VCaP (cell line): ENCODE data around the gene WDTC1.

Experiments used
- H3K27ac ChIP-seq: fragments of 450-650 bp; 2 replicates; pipeline ENCODE4 v1.5.1; 2017
- CTCF ChIP-seq: fragments of 450-650 bp; conservative IDR thresholded peaks from 2 replicates; pipeline ENCODE4 v1.5.1; 2017; ENCODE audit warnings: mild to moderate bottlenecking, moderate library complexity

WDTC1 gene

DNA sequence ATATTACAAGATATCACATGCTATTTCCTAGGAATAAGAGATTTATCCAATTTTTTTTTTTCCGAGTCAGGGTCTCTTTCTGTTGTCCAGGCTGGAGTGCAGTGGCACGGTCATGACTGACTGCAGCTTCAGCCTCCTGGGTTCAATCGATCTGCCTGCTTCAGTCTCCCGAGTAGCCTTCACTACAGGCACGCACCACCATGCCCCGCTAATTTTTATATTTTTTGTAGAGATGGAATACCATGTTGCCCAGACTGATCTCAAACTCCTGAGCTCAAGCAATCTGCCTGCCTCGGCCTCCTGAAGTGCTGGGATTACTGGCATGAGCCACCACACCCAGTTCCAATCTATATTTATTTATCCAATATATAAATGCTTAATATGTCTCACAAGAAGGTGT lies 18.0 kb upstream of the WDTC1 start:
- H3K27ac ChIP-seq = no peak overlapping the region
- TF ChIP-seq CTCF = no peak

DNA sequence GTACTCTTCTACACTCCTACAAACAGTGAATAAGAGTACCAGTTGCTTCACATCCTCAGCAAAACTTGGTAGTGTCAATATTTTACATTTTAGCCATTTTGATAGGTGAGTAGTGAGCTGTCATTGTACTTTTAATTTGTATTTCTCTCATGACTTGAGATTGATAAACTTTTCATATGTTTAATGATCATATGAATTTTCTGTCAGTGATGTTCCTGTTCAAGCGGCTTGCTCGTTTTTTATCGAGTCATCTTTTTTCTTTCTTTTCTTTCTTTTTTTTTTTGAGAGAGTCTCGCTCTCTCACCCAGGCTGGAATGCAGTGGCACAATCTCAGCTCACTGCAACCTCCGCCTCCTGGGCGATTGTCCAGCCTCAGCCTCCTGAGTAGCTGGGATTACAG lies 17.0 kb upstream of the WDTC1 start:
- no peak overlapping the region for H3K27ac ChIP-seq
- TF ChIP-seq CTCF = no peak

DNA sequence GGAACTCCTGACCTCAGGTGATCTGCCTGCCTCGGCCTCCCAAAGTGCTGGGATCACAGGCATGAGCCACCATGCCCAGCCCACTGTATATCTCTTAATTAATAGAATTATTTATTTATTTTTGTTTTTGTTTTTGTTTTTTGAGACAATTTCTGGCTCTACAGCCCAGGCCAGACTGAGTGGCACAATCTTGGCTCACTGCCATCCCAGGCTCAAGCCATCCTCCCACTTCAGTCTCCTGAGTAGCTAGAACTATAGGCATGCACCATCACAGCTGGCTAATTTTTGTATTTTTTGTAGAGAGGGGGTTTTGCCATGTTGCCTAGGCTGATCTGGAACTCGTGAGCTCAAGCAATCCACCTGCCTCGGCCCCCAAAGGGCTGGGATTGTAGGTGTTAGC lies 15.7 kb upstream of the WDTC1 start:
- H3K27ac ChIP-seq = no peak overlapping the region
- no peak for TF ChIP-seq CTCF

DNA sequence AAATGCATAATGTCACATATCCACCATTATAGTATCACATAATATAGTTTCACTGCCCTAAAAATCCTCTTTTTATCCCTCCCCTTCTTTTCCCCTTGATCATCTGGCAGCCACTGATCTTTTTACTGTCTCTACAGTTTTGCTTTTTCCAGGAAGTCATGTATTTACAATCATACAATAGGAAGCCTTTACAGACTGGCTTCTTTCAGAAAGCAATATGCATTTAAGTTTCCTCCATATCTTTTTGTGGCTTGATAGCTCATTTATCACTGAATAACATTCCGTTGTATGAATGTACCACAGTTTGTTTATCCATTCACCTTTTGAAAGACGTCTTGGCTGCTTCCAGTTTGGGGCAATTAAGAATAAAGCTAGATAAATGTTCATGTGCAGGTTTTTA lies 14.3 kb upstream of the WDTC1 start:
- no peak for TF ChIP-seq CTCF
- peak overlapping the region; percentile 35 for H3K27ac ChIP-seq

DNA sequence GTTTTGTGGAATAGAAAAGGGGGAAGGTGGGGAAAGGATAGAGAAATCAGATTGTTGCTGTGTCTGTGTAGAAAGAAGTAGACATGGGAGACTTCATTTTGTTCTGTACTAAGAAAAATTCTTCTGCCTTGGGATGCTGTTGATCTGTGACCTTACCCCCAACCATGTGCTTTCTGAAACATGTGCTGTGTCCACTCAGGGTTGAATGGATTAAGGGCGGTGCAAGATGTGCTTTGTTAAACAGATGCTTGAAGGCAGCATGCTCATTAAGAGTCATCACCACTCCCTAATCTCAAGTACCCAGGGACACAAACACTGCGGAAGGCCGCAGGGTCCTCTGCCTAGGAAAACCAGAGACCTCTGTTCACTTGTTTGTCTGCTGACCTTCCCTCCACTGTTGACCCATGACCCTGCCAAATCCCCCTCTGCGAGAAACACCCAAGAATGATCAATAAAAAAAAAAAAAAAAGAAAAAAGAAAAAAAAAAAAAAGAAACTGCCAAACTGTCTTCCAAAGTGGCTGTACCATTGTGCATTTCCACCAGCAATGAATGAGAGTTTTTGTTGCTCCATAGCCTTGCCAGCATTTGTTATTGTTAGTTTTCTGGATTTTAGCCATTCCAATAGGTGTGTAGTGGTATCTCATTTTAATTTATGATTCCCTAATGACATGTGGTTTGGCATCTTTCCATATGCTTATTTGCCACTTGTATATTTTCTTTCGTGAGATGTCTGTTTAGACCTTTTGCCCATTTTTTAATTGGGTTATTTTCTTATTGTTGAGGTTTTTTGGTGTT lies 13.5 kb upstream of the WDTC1 start:
- H3K27ac ChIP-seq = peak overlapping the region; percentile 35; the same call in 1 of the 2 replicates

DNA sequence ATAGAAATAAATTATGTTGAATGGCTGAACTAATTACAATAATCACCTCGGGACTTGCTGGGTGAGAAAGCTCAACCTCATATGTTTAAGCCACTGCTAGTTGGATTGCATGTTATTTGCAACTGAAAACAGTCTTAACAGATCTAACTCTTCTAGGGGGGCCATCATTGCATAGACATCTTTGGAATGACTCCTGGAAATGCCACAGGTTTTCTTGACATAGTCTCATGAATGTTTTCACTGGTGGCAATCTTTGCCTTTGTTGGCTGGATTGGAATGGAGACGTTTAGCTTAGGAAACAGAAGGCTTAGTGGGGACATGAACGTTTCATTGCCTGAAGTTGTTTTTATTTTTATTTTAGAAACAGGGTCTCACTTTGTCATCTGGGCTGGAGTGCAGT lies 8.8 kb upstream of the WDTC1 start:
- no peak for TF ChIP-seq CTCF

GRCh38 chr1:27227765-27228164 lies 6.7 kb upstream of the WDTC1 start:
- H3K27ac ChIP-seq = no peak overlapping the region
- no peak for TF ChIP-seq CTCF

More for the DNA sequence above, 8.8 kb upstream of the WDTC1 start:
- no peak overlapping the region for H3K27ac ChIP-seq

- no peak for TF ChIP-seq CTCF
- H3K27ac ChIP-seq = peak overlapping the region; percentile 75; the same call in 1 of the 2 replicates
These were observed 774 bp upstream of the WDTC1 start for GRCh38 chr1:27233667-27234048.
